Activated CD4-positive, alpha-beta T cell treated with anti-CD3 and anti-CD28 coated beads, Interleukin-2, Interleukin-6, amounts not matched to agents 100 ng/mL and 50 ng/mL, durations not matched to agents 16 hours and 8 hours (primary cell): ENCODE data around the gene GTPBP4.
"Not testable (repeated sequence)": the region's sequence is repeated elsewhere in the genome, so short reads cannot be mapped to it uniquely, and the experiment has no call there.

Experiments
- DNase-seq: peaks from one replicate; pipeline ENCODE4 v3.0.0-alpha.2; 2020

GTPBP4 gene

GRCh38 chr10:1034758-1035157, 46.5 kb downstream of the GTPBP4 start:
- DNase-seq = no peak

GRCh38 chr10:1035201-1035600, 47.0 kb downstream of the GTPBP4 start:
- DNase-seq = no peak

- peak; percentile 58 for DNase-seq
Measured at GRCh38 chr10:1036341-1036791, 48.1 kb downstream of the GTPBP4 start.

GRCh38 chr10:1037098-1037497, 48.9 kb downstream of the GTPBP4 start:
- no peak for DNase-seq

- DNase-seq = not testable (repeated sequence)
Measured at GRCh38 chr10:1038769-1039168, 50.5 kb downstream of the GTPBP4 start.

- no peak for DNase-seq
Measured at GRCh38 chr10:1040133-1040532, 51.9 kb downstream of the GTPBP4 start.

- DNase-seq = no peak
Measured at GRCh38 chr10:1041514-1041913, 53.3 kb downstream of the GTPBP4 start.

GRCh38 chr10:1043532-1043995, 55.3 kb downstream of the GTPBP4 start:
- DNase-seq = peak; percentile 54

- DNase-seq = no peak
Measured at GRCh38 chr10:1044146-1044545, 55.9 kb downstream of the GTPBP4 start.

- DNase-seq = no peak
Measured at GRCh38 chr10:1044964-1045363, 56.7 kb downstream of the GTPBP4 start.

GRCh38 chr10:1045415-1045814, 57.2 kb downstream of the GTPBP4 start:
- no peak for DNase-seq

- peak; percentile 43 for DNase-seq
Measured at GRCh38 chr10:1047937-1048336, 59.7 kb downstream of the GTPBP4 start.

GRCh38 chr10:1048349-1048731, 60.1 kb downstream of the GTPBP4 start:
- DNase-seq = no peak

GRCh38 chr10:1048732-1049424, 60.6 kb downstream of the GTPBP4 start, which contains the start of gene IDI1:
Gene IDI1, minus strand, starts transcription at chr10:1049119. Its CDS starts 116 bp downstream, at chr10:1049003.
- DNase-seq = peak; percentile 99

- DNase-seq = no peak
Measured at GRCh38 chr10:1049425-1049958, 61.3 kb downstream of the GTPBP4 start.

GRCh38 chr10:1050145-1050544, 61.9 kb downstream of the GTPBP4 start:
- peak; percentile 33 for DNase-seq

GRCh38 chr10:1050554-1050953, 62.3 kb downstream of the GTPBP4 start:
- DNase-seq = peak; percentile 62

- no peak for DNase-seq
Measured at GRCh38 chr10:1054684-1055083, 66.5 kb downstream of the GTPBP4 start.

GRCh38 chr10:1056326-1057105, 68.3 kb downstream of the GTPBP4 start, which contains the start of gene WDR37:
Gene WDR37, plus strand, starts transcription at chr10:1056385. Its CDS starts 15,771 bp downstream, at chr10:1072156.
- DNase-seq = peak; percentile 91

- no peak for DNase-seq
Measured at GRCh38 chr10:1057106-1057657, 68.9 kb downstream of the GTPBP4 start.

- no peak for DNase-seq
Measured at GRCh38 chr10:1058017-1058416, 69.8 kb downstream of the GTPBP4 start.

GRCh38 chr10:1059902-1060301, 71.7 kb downstream of the GTPBP4 start:
- no peak for DNase-seq
